HG03064 (cell line): ENCODE results near the gene CD55.
"Not testable (repeated sequence)": the region's sequence is repeated elsewhere in the genome, so short reads cannot be mapped to it uniquely, and the experiment has no call there.

Experiments used
- ATAC-seq: cut with Tn5 transposase; IDR thresholded peaks from one replicate; pipeline ENCODE4 v1.9.1; 2021; ENCODE audit warnings: low read depth; ENCODE audit not compliant: unreplicated experiment

The CD55 gene

DNA sequence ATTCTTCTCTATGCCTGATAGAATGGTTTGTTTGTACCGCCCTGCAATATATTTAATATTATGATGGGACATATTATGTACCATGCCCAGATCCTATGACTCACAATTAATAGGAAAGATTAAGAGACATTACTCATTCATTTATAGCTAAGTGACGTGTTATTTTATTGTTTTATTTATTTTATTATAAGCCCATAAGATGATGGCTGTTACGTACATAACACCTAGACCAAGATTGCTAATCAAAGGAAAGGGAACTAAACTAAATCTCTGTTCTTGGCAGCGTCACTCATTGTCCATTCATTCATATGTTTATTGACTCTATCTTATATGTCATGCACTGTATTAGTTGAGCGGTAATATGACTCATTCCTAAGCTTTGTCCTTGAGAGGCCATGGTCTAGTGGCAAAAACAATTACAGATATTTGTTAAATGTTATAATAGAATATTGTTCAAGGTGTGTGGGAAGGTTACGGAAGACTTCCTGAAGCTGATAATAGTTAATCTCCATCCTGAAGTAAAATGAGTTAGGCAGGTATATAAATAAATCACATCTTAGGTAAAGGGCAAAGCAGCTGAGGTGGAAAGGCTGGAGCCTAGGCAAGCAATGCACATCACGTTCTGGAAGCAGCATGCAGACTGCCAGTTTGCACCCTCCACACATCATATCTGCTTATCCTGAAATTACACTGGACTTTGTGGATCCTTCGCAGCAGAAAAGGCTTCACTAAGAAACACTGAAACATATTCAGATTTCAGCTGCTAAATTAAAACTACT, 16.6 kb upstream of the CD55 start:
- ATAC-seq = no peak

DNA sequence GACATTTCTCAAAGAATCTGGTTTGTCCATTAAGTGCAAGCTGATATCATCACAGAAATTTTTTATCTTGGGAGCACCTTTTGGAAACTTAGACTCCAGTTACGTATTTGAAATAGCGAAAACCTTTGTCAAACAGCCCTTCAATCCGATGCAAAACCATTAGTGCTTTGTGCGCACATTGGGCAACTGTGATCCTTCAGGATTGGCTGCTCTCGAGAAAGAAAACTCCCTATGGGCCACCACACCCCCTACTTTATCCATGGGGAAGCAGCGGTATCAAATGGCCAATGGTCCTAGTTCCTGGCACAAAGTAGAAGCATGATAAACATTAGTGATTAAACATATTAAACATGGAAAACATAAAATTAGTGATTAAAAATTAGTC, 16.0 kb upstream of the CD55 start:
- ATAC-seq = no peak

DNA sequence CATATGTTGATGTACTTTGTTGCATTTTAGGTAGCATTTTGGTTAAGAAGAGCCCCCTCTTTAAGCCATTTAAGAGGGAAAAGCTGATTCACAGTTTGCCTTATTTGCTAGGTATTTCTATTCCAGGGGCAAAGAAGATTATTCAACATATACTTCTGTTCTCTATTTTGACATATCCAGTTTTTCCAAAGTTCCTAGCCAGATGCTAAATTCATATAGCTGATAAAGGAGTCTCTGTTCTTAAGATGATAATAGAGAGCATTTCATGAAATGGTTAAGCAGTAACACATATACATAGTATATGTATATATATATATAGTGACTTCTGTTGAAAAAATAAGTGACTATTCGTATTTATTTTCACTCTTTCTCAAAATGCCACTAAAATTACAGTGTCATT, 15.5 kb upstream of the CD55 start:
- ATAC-seq = no peak

DNA sequence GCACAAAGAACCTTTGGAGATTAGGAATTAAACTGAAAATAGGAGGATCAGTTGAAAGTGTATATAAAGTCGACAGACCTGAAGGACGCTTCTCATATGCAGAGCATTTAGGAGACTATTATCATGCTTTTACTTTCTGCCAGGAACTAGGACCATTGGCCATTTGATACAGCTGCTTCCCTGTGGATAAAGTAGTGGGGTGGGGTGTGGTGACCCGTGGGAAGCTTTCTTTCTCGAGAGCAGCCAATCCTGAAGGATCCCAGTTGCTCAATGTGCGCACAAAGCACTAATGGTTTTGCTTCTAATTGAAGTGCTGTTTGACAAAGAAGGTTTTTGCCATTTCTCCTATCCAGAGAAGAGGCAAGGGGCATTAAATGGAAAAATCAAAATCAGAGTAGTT, 14.9 kb upstream of the CD55 start:
- no peak for ATAC-seq

DNA sequence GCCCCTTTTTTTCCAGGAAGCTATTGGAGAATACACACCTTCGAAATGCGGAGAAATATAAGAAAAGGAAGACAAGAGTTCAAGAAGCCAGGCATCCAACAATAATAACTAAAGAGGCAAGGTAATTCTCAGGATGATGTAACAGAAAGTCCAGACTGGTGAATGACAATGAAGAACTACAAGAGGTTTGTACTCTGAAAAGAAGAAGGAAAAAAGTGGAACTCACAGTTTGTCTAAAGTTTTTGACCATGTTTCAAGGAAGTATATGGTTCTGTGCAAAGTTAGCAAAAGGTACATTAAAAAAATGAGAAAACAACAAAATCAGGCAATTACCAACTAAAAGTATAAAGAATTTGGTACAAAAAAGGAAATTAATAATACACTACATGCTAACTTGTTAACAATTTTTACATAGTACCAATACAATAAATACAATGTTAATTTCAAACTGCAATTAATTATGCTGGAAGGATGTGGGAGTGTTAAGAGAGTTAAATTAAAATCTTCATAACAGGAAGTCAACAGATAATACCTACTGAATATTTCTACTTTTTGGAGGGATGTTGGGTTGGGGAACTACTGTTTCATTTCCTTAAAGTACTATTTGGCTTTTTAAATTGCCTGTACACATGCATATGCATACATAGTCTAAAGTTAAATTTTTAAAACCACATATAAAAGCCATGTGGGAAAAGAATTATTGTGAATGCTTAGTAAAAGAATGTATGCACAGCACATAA, 12.9 kb upstream of the CD55 start:
- no peak for ATAC-seq

DNA sequence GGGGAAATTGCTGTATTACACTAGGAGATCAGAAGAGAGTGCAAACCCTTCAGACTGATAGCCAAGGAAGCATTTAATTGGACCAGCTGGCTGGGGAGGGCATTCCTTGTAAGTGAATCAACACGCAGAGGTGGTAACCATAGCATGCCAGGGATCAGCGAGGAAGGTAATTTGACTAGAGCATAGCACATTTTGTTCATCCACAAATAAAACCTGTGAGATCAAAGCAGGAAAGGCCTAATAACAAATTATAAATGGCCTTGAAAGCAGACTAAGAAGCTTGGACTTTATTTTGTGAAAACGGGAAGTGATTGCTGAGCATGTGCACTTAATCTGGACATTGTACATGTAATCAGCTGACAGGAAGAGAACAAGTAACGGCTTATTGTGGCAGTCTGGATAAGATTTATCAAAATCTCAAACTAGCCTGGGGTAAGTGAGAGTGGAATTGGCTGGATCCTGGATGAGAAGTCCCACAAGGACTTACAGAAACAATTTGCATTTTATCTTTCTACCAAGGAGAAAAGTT, 11.7 kb upstream of the CD55 start:
- no peak for ATAC-seq

DNA sequence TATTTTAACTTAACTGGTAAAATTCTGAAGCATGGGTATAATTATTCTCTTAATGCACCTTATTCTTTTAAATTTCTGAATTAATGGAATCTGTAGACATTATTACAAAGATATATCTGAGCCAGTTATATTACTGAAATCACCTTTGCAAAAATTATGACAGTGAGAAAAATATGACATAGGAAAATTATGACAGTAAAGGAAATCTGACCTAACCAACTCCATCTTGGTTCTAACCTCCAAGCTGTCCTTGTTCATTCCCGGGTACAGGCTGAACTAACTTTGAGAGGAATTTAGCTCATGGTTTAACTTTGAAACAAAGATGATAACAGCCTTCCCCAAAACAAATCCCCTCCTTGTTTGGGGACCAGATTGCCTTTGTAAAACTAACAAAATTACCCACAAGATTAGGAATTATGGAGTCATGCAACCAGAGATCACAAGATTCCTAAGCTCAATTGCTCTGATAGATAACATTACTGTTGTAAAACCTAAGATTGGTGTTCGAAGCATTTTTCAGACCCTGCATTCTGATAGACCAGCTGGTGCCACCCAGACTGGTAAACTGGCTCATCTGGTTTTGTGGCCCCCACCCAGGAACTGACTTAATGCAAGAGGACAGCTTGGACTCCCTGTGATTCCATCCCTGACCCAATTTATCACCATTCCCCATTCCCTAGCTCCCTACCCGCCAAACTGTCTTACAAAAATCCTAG, 9.4 kb upstream of the CD55 start:
- no peak for ATAC-seq

DNA sequence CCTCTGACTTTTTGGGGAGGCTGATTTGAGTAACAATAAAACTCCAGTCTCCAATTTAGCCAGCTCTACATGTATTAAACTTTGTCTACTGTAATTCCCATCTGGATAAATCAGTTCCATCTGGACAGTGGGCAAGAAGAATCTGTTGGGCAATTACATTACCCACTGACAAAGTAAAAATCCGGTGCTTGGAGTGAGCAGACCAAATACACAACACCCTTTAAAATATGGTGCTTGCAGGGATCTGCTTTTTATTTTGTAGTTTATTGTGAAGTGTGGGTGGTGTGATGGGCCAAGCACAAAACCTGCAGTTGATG, 8.9 kb upstream of the CD55 start:
- ATAC-seq = no peak

DNA sequence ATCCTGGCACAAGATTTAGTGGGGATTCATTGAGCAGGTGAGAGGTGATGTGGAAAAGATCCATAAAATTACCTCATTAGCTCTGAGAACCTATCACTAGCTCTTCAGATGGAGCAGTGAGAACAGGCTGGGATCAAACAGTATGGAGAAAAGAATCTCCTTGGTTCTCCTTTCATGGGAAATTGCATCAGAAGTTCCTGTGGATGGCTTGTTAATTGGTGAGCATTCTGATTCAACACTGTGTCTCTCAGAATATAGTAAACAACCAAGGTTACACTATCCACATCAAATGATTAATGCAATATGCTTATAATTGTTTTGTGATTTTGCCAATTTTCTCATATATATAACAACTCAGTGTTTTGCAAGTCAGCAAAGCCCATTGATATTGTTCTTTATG, 8.3 kb upstream of the CD55 start:
- ATAC-seq = no peak

DNA sequence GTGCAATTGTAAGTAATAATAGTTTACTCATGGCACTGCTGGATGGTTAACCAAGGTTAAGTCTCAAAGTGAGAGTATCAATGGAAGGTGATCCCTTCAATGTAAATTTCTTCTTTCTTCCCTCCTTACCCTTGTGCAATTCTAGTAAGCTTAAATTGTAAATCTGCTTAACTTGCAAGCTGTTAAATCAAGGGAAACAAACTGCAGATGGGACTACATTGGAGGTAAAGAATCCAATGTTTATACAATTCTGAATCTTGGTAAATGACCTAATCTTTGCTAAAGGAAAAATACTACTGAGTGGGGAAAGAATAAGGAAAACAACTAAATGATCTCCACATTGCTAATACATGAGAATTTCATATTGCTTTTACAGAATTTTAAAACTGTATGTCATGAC, 6.7 kb upstream of the CD55 start:
- no peak for ATAC-seq

DNA sequence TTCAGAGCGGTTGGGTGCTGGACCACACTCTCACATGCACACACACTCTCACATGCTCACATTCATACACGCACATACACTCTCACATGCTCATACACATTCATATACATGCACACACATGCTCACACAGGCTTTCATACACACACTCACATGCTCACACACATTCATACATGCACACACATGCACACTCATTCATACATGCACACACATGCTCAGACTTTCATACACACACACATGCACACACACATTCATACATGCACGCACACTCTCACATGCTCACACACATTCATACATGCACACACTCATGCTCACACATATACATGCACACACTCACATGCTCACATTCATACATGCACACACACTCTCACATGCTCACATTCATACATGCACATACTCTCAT, 6.0 kb upstream of the CD55 start:
- ATAC-seq = no peak

DNA sequence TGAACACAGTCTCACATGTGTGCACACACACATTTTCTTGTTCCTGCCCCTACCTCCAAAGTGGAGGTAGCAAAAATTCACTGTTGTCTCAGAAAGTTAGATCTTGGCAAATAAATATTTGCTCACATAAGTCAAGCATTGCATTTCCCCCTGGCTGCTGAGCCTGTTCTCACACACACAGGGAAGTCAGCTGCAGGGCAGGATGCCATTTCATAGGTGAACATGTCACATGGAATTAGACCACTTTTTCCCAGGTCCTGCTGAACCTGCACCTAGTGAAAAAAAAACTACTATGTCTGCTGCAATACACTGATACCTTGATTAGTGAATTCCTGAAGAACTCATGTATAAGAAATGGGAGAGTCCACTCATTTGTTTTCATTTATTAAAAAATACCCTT, 5.3 kb upstream of the CD55 start:
- no peak for ATAC-seq

DNA sequence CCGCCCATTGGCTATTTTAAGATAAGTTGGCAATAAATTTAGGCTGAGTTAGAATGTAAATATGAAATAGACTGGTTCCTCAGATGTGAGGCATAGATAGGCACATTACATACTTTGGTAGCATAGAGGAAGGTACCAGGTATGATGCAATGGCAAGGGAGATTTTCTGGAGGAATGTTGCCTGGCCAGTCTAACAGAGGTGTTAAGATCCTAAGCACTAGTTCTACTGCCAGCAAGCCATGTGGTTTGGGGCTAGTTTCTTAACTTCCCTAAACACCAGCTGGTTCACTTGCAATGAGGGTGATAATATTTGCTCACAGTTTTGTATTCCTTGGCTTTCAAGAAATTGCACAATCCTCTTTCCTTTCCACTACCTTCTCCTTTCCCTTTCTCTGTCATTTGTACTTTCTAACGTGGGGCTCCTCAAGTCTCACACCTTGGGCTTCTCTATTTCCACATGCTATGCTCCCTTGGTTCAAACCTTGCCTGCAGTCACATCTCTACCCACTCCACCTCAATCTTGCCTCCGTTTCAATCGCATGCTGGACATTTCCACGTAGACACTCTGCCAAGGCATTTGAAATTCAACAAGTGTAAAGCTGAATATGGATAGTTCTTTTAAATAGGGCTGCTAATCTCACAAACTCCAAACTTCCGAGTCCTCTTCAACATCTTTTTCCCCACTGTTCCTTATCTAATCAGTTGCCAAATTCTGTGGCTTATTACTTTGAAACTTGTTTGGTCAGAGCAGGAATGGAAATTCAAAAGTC, 4.7 kb upstream of the CD55 start:
- no peak for ATAC-seq

DNA sequence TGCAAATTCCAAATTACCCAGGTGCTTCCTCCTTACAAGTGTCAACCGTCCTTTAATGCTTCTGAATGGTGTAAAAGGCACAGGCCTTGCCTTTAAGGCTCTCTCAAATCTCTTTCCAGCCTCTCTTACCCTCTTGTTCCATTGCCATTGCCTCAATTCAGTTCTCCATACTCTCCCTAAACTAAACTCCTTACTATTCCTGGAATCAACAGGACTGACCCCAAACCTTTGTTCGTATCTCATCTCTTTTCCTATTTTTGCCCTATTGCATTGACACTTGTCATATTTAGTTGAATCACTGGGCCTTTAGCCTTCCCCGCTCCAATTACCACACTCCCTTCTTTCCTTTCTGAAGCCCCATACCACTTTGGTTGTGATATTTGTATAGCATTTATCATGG, 3.9 kb upstream of the CD55 start:
- no peak for ATAC-seq

DNA sequence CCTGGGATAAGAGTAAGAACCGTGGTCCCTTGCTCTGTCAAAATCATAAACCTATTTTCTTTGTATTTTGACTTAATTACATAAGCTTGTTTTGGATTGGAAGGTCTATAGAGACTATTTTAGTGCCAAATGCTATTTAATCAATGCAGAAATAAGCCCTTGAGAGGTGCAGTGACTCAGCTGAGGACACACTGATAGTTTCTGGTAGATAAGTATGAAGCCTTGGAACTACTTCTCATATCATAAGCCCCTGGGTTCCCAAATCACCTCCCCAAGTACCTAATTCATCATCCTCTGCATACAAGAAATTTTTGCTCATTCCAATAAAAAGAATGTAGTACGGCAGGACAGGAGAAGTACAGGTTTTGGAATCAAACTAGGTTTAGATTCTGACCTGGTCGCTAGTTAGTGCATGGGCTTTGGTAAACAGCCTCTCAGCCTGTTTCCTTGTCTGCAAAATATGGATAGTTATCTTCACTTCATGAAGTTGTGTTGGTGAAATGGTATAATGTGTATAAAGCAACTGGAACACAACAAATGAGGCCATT, 3.3 kb upstream of the CD55 start:
- no peak for ATAC-seq

DNA sequence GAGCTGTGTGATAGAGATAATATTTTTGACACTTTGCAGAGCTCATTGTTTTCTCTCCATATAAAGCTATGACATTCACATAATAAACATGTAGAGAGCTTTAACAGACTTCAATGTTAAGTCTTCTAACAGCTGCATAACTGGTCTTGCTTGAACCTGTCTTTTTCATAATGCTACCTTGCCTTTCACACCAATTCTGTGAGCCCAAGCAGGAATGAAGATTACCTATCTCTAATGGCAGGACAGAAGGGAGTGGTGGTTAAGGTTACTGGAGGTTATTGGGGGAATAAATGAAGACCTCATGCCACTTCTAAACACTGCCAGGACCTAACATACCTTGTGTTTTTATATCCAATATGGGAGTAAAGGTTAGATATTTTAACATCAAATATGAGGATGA, 2.3 kb upstream of the CD55 start:
- ATAC-seq = no peak

DNA sequence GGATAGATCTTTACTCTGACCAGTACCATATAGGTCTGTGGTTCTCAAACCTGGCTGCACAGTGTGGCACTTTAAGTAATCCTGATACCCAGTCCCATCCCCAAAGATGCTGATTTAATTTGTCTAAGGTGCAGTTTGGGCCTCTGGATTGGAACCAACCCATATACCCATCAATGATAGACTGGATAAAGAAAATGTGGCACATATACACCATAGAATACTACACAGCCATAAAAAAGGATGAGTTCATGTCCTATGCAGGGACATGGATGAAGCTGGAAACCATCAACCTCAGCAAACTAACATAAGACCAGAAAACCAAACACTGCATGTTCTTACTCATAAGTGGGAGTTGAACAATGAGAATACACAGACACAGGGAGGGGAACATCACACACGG, 1.4 kb upstream of the CD55 start:
- not testable (repeated sequence) for ATAC-seq

DNA sequence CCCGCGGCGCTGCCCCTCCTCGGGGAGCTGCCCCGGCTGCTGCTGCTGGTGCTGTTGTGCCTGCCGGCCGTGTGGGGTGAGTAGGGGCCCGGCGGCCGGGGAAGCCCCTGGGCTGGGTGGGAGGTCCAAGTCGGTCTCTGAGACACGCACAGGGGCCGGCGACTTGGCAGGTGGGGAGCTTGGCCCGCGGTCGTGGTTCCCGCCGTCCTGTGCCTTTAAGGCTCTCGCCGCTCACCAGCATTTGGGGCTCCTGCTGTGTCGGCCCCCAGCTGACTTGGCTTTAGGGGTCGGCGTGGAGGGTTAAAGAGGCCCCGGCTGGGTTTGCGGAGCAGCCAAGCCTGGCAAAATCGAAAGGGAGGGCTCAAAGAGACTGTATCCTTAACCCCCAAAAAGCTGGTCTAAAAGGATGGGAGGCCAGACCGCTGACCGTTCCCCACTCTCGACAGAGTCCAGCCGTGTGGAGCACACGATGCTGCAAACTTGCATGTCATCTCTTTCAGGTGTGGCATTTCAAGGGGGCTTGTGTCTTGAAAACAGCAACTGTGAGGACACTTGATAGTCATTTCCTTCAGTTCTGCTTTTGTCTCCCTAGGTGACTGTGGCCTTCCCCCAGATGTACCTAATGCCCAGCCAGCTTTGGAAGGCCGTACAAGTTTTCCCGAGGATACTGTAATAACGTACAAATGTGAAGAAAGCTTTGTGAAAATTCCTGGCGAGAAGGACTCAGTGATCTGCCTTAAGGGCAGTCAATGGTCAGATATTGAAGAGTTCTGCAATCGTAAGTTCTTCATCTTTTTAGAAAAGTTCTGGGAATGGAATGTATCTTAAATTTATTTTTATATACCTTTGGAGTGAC, 540 bp downstream of the CD55 start:
- ATAC-seq = no peak

DNA sequence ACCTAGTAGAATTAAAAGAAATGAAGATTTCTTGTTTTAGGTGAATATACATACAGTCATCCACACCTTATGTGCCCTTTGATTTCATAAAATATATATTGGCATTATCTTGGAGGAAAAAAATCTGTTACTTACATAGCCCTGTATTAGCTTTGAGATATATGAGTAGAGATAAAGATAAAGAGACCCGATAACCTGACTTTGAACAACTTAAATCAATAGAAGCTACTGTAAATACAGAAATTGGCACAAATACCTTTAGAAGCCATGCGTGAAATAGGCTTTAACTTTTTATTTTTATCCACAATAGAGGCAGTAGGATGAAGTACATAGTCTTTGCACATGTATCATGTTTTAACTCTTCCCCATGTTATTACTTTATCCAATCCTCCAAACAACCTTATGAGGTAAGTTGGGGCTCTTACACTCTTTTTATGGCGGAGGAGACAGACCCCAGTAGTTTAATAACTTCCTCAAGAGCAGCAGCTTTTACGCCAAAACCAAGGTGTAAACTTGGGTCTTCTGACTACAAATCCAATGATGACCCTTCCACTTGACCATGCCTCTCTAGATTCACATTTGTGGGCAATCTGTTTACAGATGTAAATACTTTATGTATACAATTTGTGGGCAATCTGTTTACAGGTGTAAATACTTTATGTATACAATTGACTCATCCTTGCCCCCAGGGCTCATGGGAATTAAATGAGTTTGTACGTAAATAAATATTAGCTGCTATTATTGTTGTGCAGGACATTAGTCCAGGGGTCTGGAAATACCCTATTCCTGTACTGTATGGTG, 2.1 kb downstream of the CD55 start:
- no peak for ATAC-seq
